ENCODE data around the gene CAMTA1. TPM values are rescaled to one million over a fixed set of nuclear protein-coding genes. Genes with fewer than 3 reads are reported as not detected.
"Not testable (repeated sequence)": the region's sequence is repeated elsewhere in the genome, so short reads cannot be mapped to it uniquely, and the experiment has no call there.

The CAMTA1 gene
- total RNA-seq, 2 donors from 2014 or later: 55.3 to 69.5 TPM

- no peaks in the 10 kb centered on the region for H3K36me3 Mint-ChIP-seq (ENCODE audit: low read depth)
- ATAC-seq (no peak), DNase-seq (no peak)
- no peaks in the 10 kb centered on the region for H3K4me1 Mint-ChIP-seq
- H3K27ac Mint-ChIP-seq: no peak overlapping the region
- H3K4me3 Mint-ChIP-seq: no peak overlapping the region
- H3K27me3 Mint-ChIP-seq: peaks cover 24% of the 10 kb centered on the region
- H3K9me3 ChIP-seq (ENCODE audit: control insufficient read depth, low read length, poor library complexity, severe bottlenecking): no peaks in the 10 kb centered on the region
Measured at GRCh38 chr1:7327849-7328248, 542.6 kb downstream of the CAMTA1 start.

- H3K9me3 ChIP-seq (ENCODE audit: control insufficient read depth, low read length, poor library complexity, severe bottlenecking): no peaks in the 10 kb centered on the region
- DNase-seq: no peak
- no peak overlapping the region for H3K4me3 Mint-ChIP-seq
- H3K36me3 Mint-ChIP-seq (ENCODE audit: low read depth): no peaks in the 10 kb centered on the region
- H3K27ac Mint-ChIP-seq: no peak overlapping the region
- no peak for ATAC-seq
- H3K4me1 Mint-ChIP-seq: no peaks in the 10 kb centered on the region
- peaks cover 31% of the 10 kb centered on the region for H3K27me3 Mint-ChIP-seq
Measured at GRCh38 chr1:7329868-7330615, 544.8 kb downstream of the CAMTA1 start.

GRCh38 chr1:7330726-7331125, 545.5 kb downstream of the CAMTA1 start:
- H3K27ac Mint-ChIP-seq; ATAC-seq; H3K36me3 Mint-ChIP-seq (ENCODE audit: low read depth); DNase-seq; H3K9me3 ChIP-seq (ENCODE audit: control insufficient read depth, low read length, poor library complexity, severe bottlenecking); H3K4me1 Mint-ChIP-seq; H3K4me3 Mint-ChIP-seq: not testable (repeated sequence)
- peaks cover 28% of the 10 kb centered on the region for H3K27me3 Mint-ChIP-seq

DNA sequence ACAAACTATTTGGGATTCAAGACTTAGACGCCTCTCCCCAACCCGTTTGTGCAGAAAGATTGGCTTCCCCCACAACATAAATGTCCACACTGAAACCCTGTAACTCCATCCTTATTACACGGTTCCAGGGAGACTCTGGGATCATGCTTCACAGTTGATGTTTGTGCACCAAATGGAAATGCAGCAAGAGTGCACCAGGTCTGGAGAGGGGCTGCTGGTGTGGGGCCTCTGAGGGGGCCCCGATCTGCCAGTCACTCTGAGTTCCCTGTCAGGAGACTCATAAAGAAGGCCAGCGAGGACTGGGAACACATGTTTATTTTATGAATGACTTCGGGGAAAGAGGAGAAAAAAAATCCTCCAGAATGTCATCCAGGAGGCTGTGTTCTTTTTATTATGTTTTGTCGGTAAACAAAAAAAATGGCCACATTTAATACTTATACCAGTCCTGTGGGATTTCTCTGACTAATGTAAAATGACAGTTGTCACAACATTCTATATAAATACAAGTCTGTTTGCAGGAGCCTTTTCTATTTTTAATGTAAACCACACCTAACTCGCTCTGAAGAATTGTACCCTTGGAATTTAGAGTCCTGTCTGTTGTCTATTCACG, 546.8 kb downstream of the CAMTA1 start:
- H3K27ac Mint-ChIP-seq: no peak overlapping the region
- H3K4me3 Mint-ChIP-seq: no peak overlapping the region
- peaks cover 28% of the 10 kb centered on the region for H3K27me3 Mint-ChIP-seq
- H3K4me1 Mint-ChIP-seq: no peaks in the 10 kb centered on the region
- no peaks in the 10 kb centered on the region for H3K9me3 ChIP-seq (ENCODE audit: control insufficient read depth, low read length, poor library complexity, severe bottlenecking)
- no peak for DNase-seq
- H3K36me3 Mint-ChIP-seq (ENCODE audit: low read depth): no peaks in the 10 kb centered on the region
- ATAC-seq: no peak

DNA sequence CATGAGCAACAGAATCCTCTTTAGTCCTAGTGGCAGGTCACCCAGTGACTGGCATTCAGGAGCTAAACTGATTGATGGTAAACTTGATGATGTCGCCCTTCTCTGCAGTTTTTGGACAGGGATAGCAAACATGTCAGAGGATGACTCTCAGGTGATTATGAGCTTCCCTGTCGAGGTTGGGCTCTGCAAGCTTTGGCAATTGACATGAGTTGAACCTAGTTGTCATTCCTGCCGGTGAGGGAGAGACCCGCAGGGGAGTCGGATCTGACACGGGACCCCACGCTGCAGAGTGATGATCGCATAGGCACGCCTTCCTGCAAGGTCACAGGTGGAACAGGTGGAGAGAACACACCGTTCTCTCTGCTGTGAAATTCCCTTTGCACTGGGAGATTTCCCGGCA, 547.8 kb downstream of the CAMTA1 start:
- Mint-ChIP-seq H3K27ac (no peak overlapping the region), H3K4me1 (no peaks in the 10 kb centered on the region), H3K4me3 (no peak overlapping the region), H3K36me3 (ENCODE audit: low read depth) (no peaks in the 10 kb centered on the region), H3K27me3 (peaks cover 28% of the 10 kb centered on the region)
- no peaks in the 10 kb centered on the region for H3K9me3 ChIP-seq (ENCODE audit: control insufficient read depth, low read length, poor library complexity, severe bottlenecking)
- ATAC-seq: no peak
- no peak for DNase-seq

DNA sequence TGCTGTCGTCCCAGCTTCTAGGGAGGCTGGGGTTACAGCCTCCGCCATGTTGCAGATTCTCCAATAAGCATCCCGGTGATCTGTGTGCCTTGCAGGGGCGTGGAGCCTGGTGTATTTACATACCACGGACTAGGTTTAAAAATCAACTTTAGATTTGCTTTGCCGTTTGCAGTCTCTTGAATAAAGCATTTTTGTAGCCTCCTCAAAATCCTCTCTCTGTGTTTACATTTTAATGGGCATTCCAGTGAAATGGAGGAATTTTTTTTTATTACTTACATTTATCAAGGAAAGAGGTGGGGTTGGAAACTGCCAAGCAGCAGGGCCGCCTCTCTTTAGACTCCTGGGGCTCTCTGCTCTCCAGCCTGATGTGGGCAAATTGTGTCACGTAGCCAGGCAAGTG, 548.4 kb downstream of the CAMTA1 start:
- Mint-ChIP-seq H3K27me3 (peaks cover 28% of the 10 kb centered on the region), H3K4me3 (no peak overlapping the region), H3K4me1 (no peaks in the 10 kb centered on the region), H3K27ac (no peak overlapping the region), H3K36me3 (ENCODE audit: low read depth) (no peaks in the 10 kb centered on the region)
- no peaks in the 10 kb centered on the region for H3K9me3 ChIP-seq (ENCODE audit: control insufficient read depth, low read length, poor library complexity, severe bottlenecking)
- DNase-seq (no peak), ATAC-seq (no peak)

GRCh38 chr1:7334475-7335035, 549.3 kb downstream of the CAMTA1 start:
- no peaks in the 10 kb centered on the region for H3K9me3 ChIP-seq (ENCODE audit: control insufficient read depth, low read length, poor library complexity, severe bottlenecking)
- Mint-ChIP-seq H3K27me3 (peaks cover 28% of the 10 kb centered on the region), H3K4me1 (no peaks in the 10 kb centered on the region), H3K27ac (no peak overlapping the region), H3K36me3 (ENCODE audit: low read depth) (no peaks in the 10 kb centered on the region), H3K4me3 (no peak overlapping the region)
- DNase-seq (no peak), ATAC-seq (no peak)

DNA sequence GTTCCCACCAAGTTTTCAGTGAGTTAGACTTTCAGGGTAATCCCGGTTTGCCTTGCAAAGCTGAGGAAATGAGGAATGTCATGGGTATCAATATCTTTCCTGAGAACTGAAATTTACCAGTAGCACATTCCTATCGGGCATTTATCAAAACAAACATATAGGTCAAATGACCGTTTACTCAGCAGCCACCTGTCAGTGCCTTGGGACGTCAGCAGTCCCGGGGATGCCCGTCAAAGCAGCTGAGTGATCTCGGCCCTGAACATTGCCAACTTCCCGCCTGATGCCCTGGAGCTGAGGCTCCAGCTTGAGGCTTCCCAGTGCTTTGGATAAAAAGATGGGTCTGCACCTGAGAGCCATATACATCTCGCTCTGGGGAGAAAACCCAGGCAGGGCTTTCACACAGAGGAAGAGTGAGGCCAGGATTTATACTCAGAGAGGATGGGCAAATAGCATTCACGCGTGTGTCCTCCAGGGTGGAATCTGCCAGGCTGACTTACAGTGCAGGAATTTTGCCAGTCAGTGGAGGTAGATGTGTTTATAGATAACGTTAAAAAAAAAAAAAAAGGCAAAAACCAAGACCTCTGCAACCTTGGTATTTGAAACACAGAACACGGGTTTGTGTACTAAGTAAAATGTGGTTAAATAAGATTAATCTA, 550.1 kb downstream of the CAMTA1 start:
- no peaks in the 10 kb centered on the region for H3K9me3 ChIP-seq (ENCODE audit: control insufficient read depth, low read length, poor library complexity, severe bottlenecking)
- Mint-ChIP-seq H3K4me1 (no peaks in the 10 kb centered on the region), H3K36me3 (ENCODE audit: low read depth) (no peaks in the 10 kb centered on the region), H3K27me3 (peaks cover 28% of the 10 kb centered on the region), H3K27ac (no peak overlapping the region), H3K4me3 (no peak overlapping the region)
- ATAC-seq (no peak), DNase-seq (no peak)

DNA sequence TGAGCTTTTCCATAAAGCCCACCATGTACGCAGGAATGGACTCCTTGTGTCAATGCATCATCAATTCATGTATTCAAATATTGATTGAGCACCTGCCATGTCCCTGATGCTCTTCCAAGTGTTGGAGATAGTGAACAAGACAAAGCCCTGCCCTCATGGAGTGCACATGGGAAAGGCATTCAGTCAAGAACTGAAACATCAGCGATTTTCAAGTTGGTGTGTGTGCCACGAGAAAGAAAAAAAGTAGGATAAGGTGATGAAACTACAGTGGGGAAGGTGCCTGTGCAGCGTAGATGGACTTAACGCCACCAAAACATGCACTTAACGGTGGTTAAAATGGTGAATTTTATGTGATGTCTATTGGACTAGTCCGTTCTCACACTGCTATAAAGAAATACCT, 553.2 kb downstream of the CAMTA1 start:
- no peak for ATAC-seq
- peaks cover 15% of the 10 kb centered on the region for H3K27me3 Mint-ChIP-seq
- H3K9me3 ChIP-seq (ENCODE audit: control insufficient read depth, low read length, poor library complexity, severe bottlenecking): no peaks in the 10 kb centered on the region
- no peaks in the 10 kb centered on the region for H3K4me1 Mint-ChIP-seq
- no peak overlapping the region for H3K27ac Mint-ChIP-seq
- no peak overlapping the region for H3K4me3 Mint-ChIP-seq
- no peaks in the 10 kb centered on the region for H3K36me3 Mint-ChIP-seq (ENCODE audit: low read depth)
- no peak for DNase-seq

DNA sequence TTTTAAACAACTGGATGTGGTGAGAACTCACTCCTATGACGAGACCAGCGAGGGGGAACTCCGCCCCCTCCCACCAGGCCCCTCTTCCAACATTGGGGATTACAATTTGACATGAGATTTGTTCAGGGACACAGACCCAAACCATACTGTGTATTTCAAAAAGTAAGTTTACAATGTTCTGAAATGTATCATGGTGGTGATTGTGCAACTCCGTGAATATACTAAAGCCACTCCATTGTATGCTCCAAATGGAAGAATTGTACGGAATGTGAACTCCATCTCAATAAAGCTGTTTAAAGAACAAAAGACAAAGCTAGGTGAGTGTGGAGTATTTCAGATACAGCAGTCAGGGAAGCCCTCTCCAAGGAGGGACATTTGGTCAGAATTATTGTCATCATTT, 553.8 kb downstream of the CAMTA1 start:
- DNase-seq: no peak
- H3K27me3 Mint-ChIP-seq: peaks cover 14% of the 10 kb centered on the region
- H3K27ac Mint-ChIP-seq: no peak overlapping the region
- H3K4me1 Mint-ChIP-seq: no peaks in the 10 kb centered on the region
- H3K4me3 Mint-ChIP-seq: no peak overlapping the region
- H3K36me3 Mint-ChIP-seq (ENCODE audit: low read depth): no peaks in the 10 kb centered on the region
- no peak for ATAC-seq
- H3K9me3 ChIP-seq (ENCODE audit: control insufficient read depth, low read length, poor library complexity, severe bottlenecking): no peaks in the 10 kb centered on the region

GRCh38 chr1:7339953-7340352, 554.7 kb downstream of the CAMTA1 start:
- no peaks in the 10 kb centered on the region for H3K36me3 Mint-ChIP-seq (ENCODE audit: low read depth)
- DNase-seq: no peak
- no peak overlapping the region for H3K27ac Mint-ChIP-seq
- H3K4me1 Mint-ChIP-seq: no peaks in the 10 kb centered on the region
- no peaks in the 10 kb centered on the region for H3K9me3 ChIP-seq (ENCODE audit: control insufficient read depth, low read length, poor library complexity, severe bottlenecking)
- ATAC-seq: no peak
- H3K4me3 Mint-ChIP-seq: no peak overlapping the region
- H3K27me3 Mint-ChIP-seq: peaks cover 10% of the 10 kb centered on the region

DNA sequence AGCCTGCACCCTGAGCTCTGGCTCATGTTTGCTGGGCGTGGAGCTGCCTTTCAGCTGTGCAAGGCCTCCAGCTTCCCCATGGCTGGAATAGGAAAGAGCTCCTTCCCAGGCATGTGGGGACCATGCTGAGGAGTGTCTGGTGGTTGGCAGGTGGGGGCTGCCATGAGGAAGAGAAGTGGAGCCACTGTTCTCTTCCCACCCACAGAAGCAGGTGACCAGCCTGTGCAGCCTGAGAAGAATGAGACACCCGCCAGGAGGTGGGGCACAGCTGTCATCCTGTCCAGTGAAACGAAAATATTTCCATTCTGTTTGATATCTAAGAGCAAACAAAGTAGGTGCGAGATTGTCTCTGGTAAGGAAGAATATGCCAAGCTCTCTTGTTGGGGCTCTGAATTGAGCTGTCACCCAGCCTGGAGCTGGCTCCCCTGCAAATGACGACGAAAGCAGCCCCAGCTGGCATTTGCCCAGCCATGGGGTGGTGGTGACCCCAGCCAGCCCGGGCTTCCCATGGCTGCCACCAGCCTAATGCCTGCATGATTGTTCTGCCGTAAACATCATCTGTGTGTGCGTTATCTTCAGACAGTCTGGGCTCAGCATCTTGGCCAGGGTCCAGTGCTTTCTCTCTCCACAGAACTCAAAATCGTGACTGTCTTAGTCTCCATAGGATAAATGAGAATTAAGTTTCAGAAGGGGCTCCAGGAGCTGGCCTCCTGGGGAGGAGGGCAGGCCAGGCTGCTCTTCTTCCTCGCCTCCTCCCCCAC, 556.1 kb downstream of the CAMTA1 start:
- no peaks in the 10 kb centered on the region for H3K36me3 Mint-ChIP-seq (ENCODE audit: low read depth)
- no peaks in the 10 kb centered on the region for H3K4me1 Mint-ChIP-seq
- H3K4me3 Mint-ChIP-seq: no peak overlapping the region
- ATAC-seq (no peak), DNase-seq (no peak)
- H3K27me3 Mint-ChIP-seq: peaks cover 13% of the 10 kb centered on the region
- no peak overlapping the region for H3K27ac Mint-ChIP-seq
- H3K9me3 ChIP-seq (ENCODE audit: control insufficient read depth, low read length, poor library complexity, severe bottlenecking): no peaks in the 10 kb centered on the region

- no peak for ATAC-seq
- no peak for DNase-seq
Measured at GRCh38 chr1:7343882-7344281, 558.6 kb downstream of the CAMTA1 start.

More at GRCh38 chr1:7343882-7344281, 558.6 kb downstream of the CAMTA1 start:
- H3K36me3 Mint-ChIP-seq (ENCODE audit: low read depth): no peaks in the 10 kb centered on the region
- no peaks in the 10 kb centered on the region for H3K4me1 Mint-ChIP-seq
- no peaks in the 10 kb centered on the region for H3K9me3 ChIP-seq (ENCODE audit: control insufficient read depth, low read length, poor library complexity, severe bottlenecking)
- no peak overlapping the region for H3K4me3 Mint-ChIP-seq
- peaks cover 23% of the 10 kb centered on the region for H3K27me3 Mint-ChIP-seq
- H3K27ac Mint-ChIP-seq: no peak overlapping the region
